Tibial artery (tissue), 4 donors: ENCODE results near the gene SDCCAG8.

Source experiments
- DNase-seq, 2 donors: peaks; one replicate each; pipeline ENCODE4 v3.0.0-alpha.2; 2019
- H3K27ac ChIP-seq, 2 donors: fragments of 200-600 bp; sonication (generic) in 1 of 2; 1 replicate in 1 of 2; 2 replicates in 1 of 2; pipeline ENCODE4 v1.5.1; 2018 to 2019; ENCODE audit warnings: mild to moderate bottlenecking in 1 of 2
- H3K27me3 ChIP-seq, 2 donors: fragments of 200-600 bp; sonication (generic) in 1 of 2; one replicate each; pipeline versions ENCODE4 v1.5.1 to v1.6.0; 2016 to 2019
- H3K36me3 ChIP-seq, 3 donors: fragments of 200-600 bp; sonication (generic) in 2 of 3; one replicate each; pipeline ENCODE4 v1.5.1; 2016 to 2019; ENCODE audit warnings: mild to moderate bottlenecking in 2 of 3
- H3K4me1 ChIP-seq, 4 donors: fragments of 200-600 bp; sonication (generic) in 2 of 4; 1 replicate in 3 of 4; 2 replicates in 1 of 4; pipeline ENCODE4 v1.5.1; 2016 to 2019
- H3K4me3 ChIP-seq, 2 donors: fragments of 200-600 bp; sonication (generic) in 1 of 2; 1 replicate in 1 of 2; 2 replicates in 1 of 2; pipeline ENCODE4 v1.5.1; 2018 to 2019; ENCODE audit warnings: mild to moderate bottlenecking in 2 of 2
- H3K9me3 ChIP-seq, 3 donors: fragments of 200-600 bp; sonication (generic) in 1 of 3; one replicate each; pipeline ENCODE4 v1.5.1; 2016 to 2019
- intact Hi-C: fragments of 100-400 bp; cut with DNase I; formaldehyde crosslinking; loops from one replicate; pipeline ENCODE4 v1.15.0; 2023; ENCODE audit warnings: low total_unique reads
- TF ChIP-seq, protein P1 (sequence below), 2 experiments: fragments of 200-600 bp in 1 of 2; fragments of 450-650 bp in 1 of 2; IDR thresholded peaks; one replicate each; pipeline ENCODE4 v1.5.1; 2017 to 2019; ENCODE audit warnings: antibody characterized with exemption in 2 of 2, mild to moderate bottlenecking in 1 of 2, moderate library complexity in 1 of 2

Gene SDCCAG8

DNA sequence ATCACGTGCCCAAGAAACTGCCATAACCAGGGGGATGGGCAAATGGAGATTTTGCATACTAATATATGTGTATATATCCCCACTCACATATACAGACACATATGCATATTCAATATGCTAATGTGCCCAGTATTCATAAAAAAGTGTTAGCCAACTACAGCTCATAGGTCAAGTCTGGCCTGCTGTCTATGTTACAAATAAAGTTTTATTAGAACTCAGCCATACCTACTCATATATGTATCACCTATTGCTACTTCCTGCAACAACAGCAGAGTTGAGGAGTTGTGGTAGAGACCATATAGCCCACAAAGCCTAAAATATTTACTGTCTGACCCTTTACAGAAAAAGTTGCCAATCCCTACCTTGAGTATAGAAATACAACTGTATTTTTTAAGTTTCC lies 93.3 kb downstream of the SDCCAG8 start:
- intact Hi-C loops, result loop anchor here (5.0 kb wide), 1 partner anchor 923 kb away; no protein-coding TSS in a partner anchor
- Histone ChIP-seq H3K27ac (no peak overlapping the region), H3K4me3 (no peak overlapping the region), H3K4me1 (peaks cover 0 to 5% (median 0%) of the 10 kb centered on the region in 4 donors), H3K27me3 (no peaks in the 10 kb centered on the region), H3K36me3 (peaks cover 0 to 12% (median 5%) of the 10 kb centered on the region in 3 donors), H3K9me3 (no peaks in the 10 kb centered on the region)
- TF ChIP-seq, protein P1, sequence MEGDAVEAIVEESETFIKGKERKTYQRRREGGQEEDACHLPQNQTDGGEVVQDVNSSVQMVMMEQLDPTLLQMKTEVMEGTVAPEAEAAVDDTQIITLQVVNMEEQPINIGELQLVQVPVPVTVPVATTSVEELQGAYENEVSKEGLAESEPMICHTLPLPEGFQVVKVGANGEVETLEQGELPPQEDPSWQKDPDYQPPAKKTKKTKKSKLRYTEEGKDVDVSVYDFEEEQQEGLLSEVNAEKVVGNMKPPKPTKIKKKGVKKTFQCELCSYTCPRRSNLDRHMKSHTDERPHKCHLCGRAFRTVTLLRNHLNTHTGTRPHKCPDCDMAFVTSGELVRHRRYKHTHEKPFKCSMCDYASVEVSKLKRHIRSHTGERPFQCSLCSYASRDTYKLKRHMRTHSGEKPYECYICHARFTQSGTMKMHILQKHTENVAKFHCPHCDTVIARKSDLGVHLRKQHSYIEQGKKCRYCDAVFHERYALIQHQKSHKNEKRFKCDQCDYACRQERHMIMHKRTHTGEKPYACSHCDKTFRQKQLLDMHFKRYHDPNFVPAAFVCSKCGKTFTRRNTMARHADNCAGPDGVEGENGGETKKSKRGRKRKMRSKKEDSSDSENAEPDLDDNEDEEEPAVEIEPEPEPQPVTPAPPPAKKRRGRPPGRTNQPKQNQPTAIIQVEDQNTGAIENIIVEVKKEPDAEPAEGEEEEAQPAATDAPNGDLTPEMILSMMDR (IDR thresholded peaks at IDR 0.05), result no peak
- no peak for DNase-seq

GRCh38 chr1:243351337-243351736 lies 95.5 kb downstream of the SDCCAG8 start:
- H3K27me3 ChIP-seq, result no peaks in the 10 kb centered on the region
- TF ChIP-seq, protein P1 (IDR thresholded peaks at IDR 0.05), result no peak
- H3K4me1 ChIP-seq, result peaks cover 0 to 17% (median 0%) of the 10 kb centered on the region in 4 donors
- H3K27ac ChIP-seq, result no peak overlapping the region
- peaks cover 0 to 12% (median 5%) of the 10 kb centered on the region in 3 donors for H3K36me3 ChIP-seq
- no peak overlapping the region for H3K4me3 ChIP-seq
- DNase-seq, result no peak
- H3K9me3 ChIP-seq, result no peaks in the 10 kb centered on the region
- intact Hi-C loops, result no loop called here

DNA sequence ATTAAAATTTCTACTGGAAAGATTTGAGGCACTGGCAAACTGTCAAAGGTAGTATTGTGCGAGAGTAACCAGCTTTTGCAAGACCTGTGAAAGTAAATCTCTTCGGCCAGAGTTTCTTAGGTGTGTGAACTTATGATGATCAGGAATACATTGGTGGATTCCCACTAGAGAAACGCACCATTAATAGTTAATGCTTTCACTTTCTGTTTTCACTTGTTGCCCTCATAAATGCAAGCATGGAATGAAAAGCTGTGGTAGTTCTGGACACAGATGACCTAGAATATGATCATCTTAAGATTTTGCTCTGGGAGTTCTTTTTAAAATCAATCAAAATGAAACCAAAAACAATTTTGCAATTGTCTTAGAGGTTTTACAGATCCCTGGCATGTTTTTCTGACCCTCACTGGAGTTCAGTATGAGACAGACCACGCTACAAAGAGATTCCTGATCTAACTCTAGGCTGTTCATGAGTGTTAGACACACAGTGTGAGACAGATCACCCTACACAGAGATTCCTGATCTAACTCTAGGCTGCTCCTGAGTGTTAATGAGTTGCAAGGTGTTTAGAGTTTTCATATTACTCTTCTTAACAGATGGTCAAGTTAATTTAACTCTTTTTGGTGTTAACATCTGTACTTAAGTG lies 98.8 kb downstream of the SDCCAG8 start:
- H3K4me1 ChIP-seq, result peaks cover 0 to 17% (median 0%) of the 10 kb centered on the region in 4 donors
- H3K9me3 ChIP-seq, result no peaks in the 10 kb centered on the region
- no peak for DNase-seq
- no peak overlapping the region for H3K27ac ChIP-seq
- TF ChIP-seq, protein P1 (IDR thresholded peaks at IDR 0.05), result no peak
- no peaks in the 10 kb centered on the region for H3K27me3 ChIP-seq
- intact Hi-C loops, result no loop called here
- peak overlapping the region in 1 of 2 donors; percentile 2 for H3K4me3 ChIP-seq
- H3K36me3 ChIP-seq, result peaks cover 8 to 18% (median 8%) of the 10 kb centered on the region in 3 donors

GRCh38 chr1:243363832-243364231 lies 108.0 kb downstream of the SDCCAG8 start:
- TF ChIP-seq, protein P1 (IDR thresholded peaks at IDR 0.05), result no peak
- H3K27ac ChIP-seq, result no peak overlapping the region
- no peaks in the 10 kb centered on the region for H3K4me1 ChIP-seq
- intact Hi-C loops, result no loop called here
- peaks cover 0 to 21% (median 0%) of the 10 kb centered on the region in 3 donors for H3K36me3 ChIP-seq
- H3K4me3 ChIP-seq, result no peak overlapping the region
- no peak for DNase-seq
- no peaks in the 10 kb centered on the region for H3K27me3 ChIP-seq
- no peaks in the 10 kb centered on the region for H3K9me3 ChIP-seq

GRCh38 chr1:243364330-243364729 lies 108.5 kb downstream of the SDCCAG8 start:
- H3K4me1 ChIP-seq, result no peaks in the 10 kb centered on the region
- H3K27me3 ChIP-seq, result no peaks in the 10 kb centered on the region
- no peaks in the 10 kb centered on the region for H3K9me3 ChIP-seq
- peaks cover 0 to 21% (median 0%) of the 10 kb centered on the region in 3 donors for H3K36me3 ChIP-seq
- no peak overlapping the region for H3K4me3 ChIP-seq
- DNase-seq, result no peak
- H3K27ac ChIP-seq, result no peak overlapping the region
- intact Hi-C loops, result no loop called here
- TF ChIP-seq, protein P1 (IDR thresholded peaks at IDR 0.05), result no peak
